ENCODE measurements around the gene RASL12. TPM values are rescaled to one million over a fixed set of nuclear protein-coding genes. Genes with fewer than 3 reads are reported as not detected.

The RASL12 gene
- total and polyA plus RNA-seq, 2 donors (not counting 1 experiment from before 2014, with no cell fraction given), result 9.1 to 50.5 TPM

GRCh38 chr15:65038836-65039235 lies 29.0 kb downstream of the RASL12 start:
- H3K27me3 ChIP-seq (ENCODE audit: control insufficient read depth, insufficient read depth, low read length), result no peaks in the 10 kb centered on the region
- peaks cover 9% of the 10 kb centered on the region for H3K4me1 ChIP-seq (ENCODE audit: control insufficient read depth, extremely low read depth, insufficient read depth, low read length)
- H3K4me2 ChIP-seq (ENCODE audit: extremely low read depth, insufficient read depth, low read length), result no peak overlapping the region
- H4K20me1 ChIP-seq (ENCODE audit: control insufficient read depth, extremely low read depth, insufficient read depth, low read length), result no peaks in the 10 kb centered on the region
- H3K4me3 ChIP-seq (replicated peaks in 1 of 4; ENCODE audit: control extremely low read depth in 1 of 4, insufficient read depth in 1 of 4, low read depth in 3 of 4, low read length in 4 of 4), result no peak overlapping the region
- TF ChIP-seq CTCF (conservative IDR thresholded peaks at IDR 0.05 in 1 of 2, IDR thresholded peaks at IDR 0.05 in 1 of 2; ENCODE audit: low read depth in 1 of 2, low read length in 2 of 2) (no peak), EZH2 (IDR thresholded peaks at IDR 0.05; ENCODE audit: low read length, missing control alignments) (no peak)
- no peaks in the 10 kb centered on the region for H3K79me2 ChIP-seq (ENCODE audit: control insufficient read depth, insufficient read depth, low read length)
- no peak for DNase-seq (ENCODE audit: low read depth in 2 of 2)
- H3K9ac ChIP-seq (ENCODE audit: insufficient read depth, low read length), result no peak overlapping the region
- H3K36me3 ChIP-seq (ENCODE audit: control insufficient read depth, insufficient read depth, low read length), result no peaks in the 10 kb centered on the region
- H3K9me3 ChIP-seq (ENCODE audit: control insufficient read depth, insufficient read depth, low read depth, low read length), result no peaks in the 10 kb centered on the region
- H3K27ac ChIP-seq (ENCODE audit: insufficient read depth, low read length), result no peak overlapping the region
- peak overlapping the region; percentile 10 for H2AFZ ChIP-seq (ENCODE audit: low read length)

GRCh38 chr15:65038428-65038827 lies 29.4 kb downstream of the RASL12 start:
- no peaks in the 10 kb centered on the region for H4K20me1 ChIP-seq (ENCODE audit: control insufficient read depth, extremely low read depth, insufficient read depth, low read length)
- H3K9ac ChIP-seq (ENCODE audit: insufficient read depth, low read length), result no peak overlapping the region
- no peak overlapping the region for H3K4me3 ChIP-seq (replicated peaks in 1 of 4; ENCODE audit: control extremely low read depth in 1 of 4, insufficient read depth in 1 of 4, low read depth in 3 of 4, low read length in 4 of 4)
- no peak for TF ChIP-seq CTCF (conservative IDR thresholded peaks at IDR 0.05 in 1 of 2, IDR thresholded peaks at IDR 0.05 in 1 of 2; ENCODE audit: low read depth in 1 of 2, low read length in 2 of 2)
- no peak for TF ChIP-seq EZH2 (IDR thresholded peaks at IDR 0.05; ENCODE audit: low read length, missing control alignments)
- H3K27ac ChIP-seq (ENCODE audit: insufficient read depth, low read length), result no peak overlapping the region
- H2AFZ ChIP-seq (ENCODE audit: low read length), result no peak overlapping the region
- H3K4me1 ChIP-seq (ENCODE audit: control insufficient read depth, extremely low read depth, insufficient read depth, low read length), result peaks cover 7% of the 10 kb centered on the region
- no peak for DNase-seq (ENCODE audit: low read depth in 2 of 2)
- no peaks in the 10 kb centered on the region for H3K79me2 ChIP-seq (ENCODE audit: control insufficient read depth, insufficient read depth, low read length)
- no peaks in the 10 kb centered on the region for H3K36me3 ChIP-seq (ENCODE audit: control insufficient read depth, insufficient read depth, low read length)
- H3K27me3 ChIP-seq (ENCODE audit: control insufficient read depth, insufficient read depth, low read length), result no peaks in the 10 kb centered on the region
- no peak overlapping the region for H3K4me2 ChIP-seq (ENCODE audit: extremely low read depth, insufficient read depth, low read length)
- H3K9me3 ChIP-seq (ENCODE audit: control insufficient read depth, insufficient read depth, low read depth, low read length), result no peaks in the 10 kb centered on the region

- Histone ChIP-seq H3K4me1 (ENCODE audit: control insufficient read depth, extremely low read depth, insufficient read depth, low read length) (no peaks in the 10 kb centered on the region), H3K9ac (ENCODE audit: insufficient read depth, low read length) (no peak overlapping the region), H3K9me3 (ENCODE audit: control insufficient read depth, insufficient read depth, low read depth, low read length) (no peaks in the 10 kb centered on the region), H4K20me1 (ENCODE audit: control insufficient read depth, extremely low read depth, insufficient read depth, low read length) (no peaks in the 10 kb centered on the region), H3K27ac (ENCODE audit: insufficient read depth, low read length) (no peak overlapping the region), H2AFZ (ENCODE audit: low read length) (no peak overlapping the region), H3K27me3 (ENCODE audit: control insufficient read depth, insufficient read depth, low read length) (no peaks in the 10 kb centered on the region), H3K79me2 (ENCODE audit: control insufficient read depth, insufficient read depth, low read length) (no peaks in the 10 kb centered on the region), H3K4me2 (ENCODE audit: extremely low read depth, insufficient read depth, low read length) (no peak overlapping the region), H3K36me3 (ENCODE audit: control insufficient read depth, insufficient read depth, low read length) (no peaks in the 10 kb centered on the region), H3K4me3 (replicated peaks in 1 of 4; ENCODE audit: control extremely low read depth in 1 of 4, insufficient read depth in 1 of 4, low read depth in 3 of 4, low read length in 4 of 4) (no peak overlapping the region)
- TF ChIP-seq CTCF (conservative IDR thresholded peaks at IDR 0.05 in 1 of 2, IDR thresholded peaks at IDR 0.05 in 1 of 2; ENCODE audit: low read depth in 1 of 2, low read length in 2 of 2), result no peak
- no peak for TF ChIP-seq EZH2 (IDR thresholded peaks at IDR 0.05; ENCODE audit: low read length, missing control alignments)
- DNase-seq (ENCODE audit: low read depth in 2 of 2), result no peak
These were observed 30.5 kb downstream of the RASL12 start for GRCh38 chr15:65037309-65037708.

All from fibroblast of lung (primary cell).